Measurements from ENCODE around the gene GDPD4. TPM values are rescaled to one million over a fixed set of nuclear protein-coding genes. Genes with fewer than 3 reads are reported as not detected.
A peak's percentile ranks its signal among the peaks of the same experiment; 100 is the strongest.

GDPD4 gene
- total RNA-seq, 1 experiment from 2014 or later, result not detected

GRCh38 chr11:77187776-77188632 lies 113.5 kb downstream of the GDPD4 start:
- ChIA-PET CTCF (interaction anchor here (4.3 kb wide), 1 partner anchor 60 kb away, joined by 33 read pairs; the partner anchor contains the start of gene MYO7A), POLR2A (interaction anchor here (0.6 kb wide), 1 partner anchor 9 kb away, joined by 3 read pairs; no protein-coding TSS in a partner anchor)
- DNase-seq (ENCODE audit: low read depth, low spot score) (peak; percentile 65), ATAC-seq (peak; percentile 82)
- Histone ChIP-seq H3K4me3 (ENCODE audit: low read depth in 2 of 2, low read length in 2 of 2) (no peak overlapping the region), H3K4me1 (ENCODE audit: control insufficient read depth, insufficient read depth, low read length) (no peaks in the 10 kb centered on the region), H3K27ac (ENCODE audit: low read length) (no peak overlapping the region), H3K36me3 (ENCODE audit: control insufficient read depth, insufficient read depth, low read length) (no peaks in the 10 kb centered on the region), H3K27me3 (ENCODE audit: control insufficient read depth, insufficient read depth, low read length) (no peaks in the 10 kb centered on the region), H3K9me3 (ENCODE audit: control insufficient read depth, insufficient read depth, low read depth, low read length) (no peaks in the 10 kb centered on the region)
- TF ChIP-seq CTCF (IDR thresholded peaks at IDR 0.05), result peak; percentile 98
- TF ChIP-seq TCF7L2 (IDR thresholded peaks at IDR 0.05; ENCODE audit: low read depth, low read length), result no peak
- in situ Hi-C loops (cut with HindIII; ENCODE audit: low pct_unique_long_range_greater_than_20kb, low sequenced_read_pairs) (no loop called here), intact Hi-C loops (cut with micrococcal nuclease; ENCODE audit: unreplicated experiment) (loop anchor here (1.0 to 2.0 kb wide), 2 partner anchors 61 to 141 kb away; no protein-coding TSS in a partner anchor)
- BruUV-seq (replicated peaks), result no TSS peak

- Histone ChIP-seq H3K9me3 (ENCODE audit: control insufficient read depth, insufficient read depth, low read depth, low read length) (no peaks in the 10 kb centered on the region), H3K27ac (ENCODE audit: low read length) (no peak overlapping the region), H3K4me3 (ENCODE audit: low read depth in 2 of 2, low read length in 2 of 2) (no peak overlapping the region), H3K27me3 (ENCODE audit: control insufficient read depth, insufficient read depth, low read length) (no peaks in the 10 kb centered on the region), H3K36me3 (ENCODE audit: control insufficient read depth, insufficient read depth, low read length) (no peaks in the 10 kb centered on the region), H3K4me1 (ENCODE audit: control insufficient read depth, insufficient read depth, low read length) (no peaks in the 10 kb centered on the region)
- DNase-seq (ENCODE audit: low read depth, low spot score) (no peak), ATAC-seq (no peak)
- no peak for TF ChIP-seq TCF7L2 (IDR thresholded peaks at IDR 0.05; ENCODE audit: low read depth, low read length)
- no peak for TF ChIP-seq POLR2AphosphoS5 (IDR thresholded peaks at IDR 0.05; ENCODE audit: low read depth, low read length)
- in situ Hi-C loops (cut with HindIII; ENCODE audit: low pct_unique_long_range_greater_than_20kb, low sequenced_read_pairs) (no loop called here), intact Hi-C loops (cut with micrococcal nuclease; ENCODE audit: unreplicated experiment) (no loop called here)
- POLR2A ChIA-PET, result interaction anchor here (0.6 kb wide), 1 partner anchor 10 kb away, joined by 3 read pairs; no protein-coding TSS in a partner anchor
- no TSS peak for BruUV-seq (replicated peaks)
- CTCF ChIA-PET, result interaction anchor here (4.3 kb wide), 1 partner anchor 59 kb away, joined by 33 read pairs; the partner anchor contains the start of gene MYO7A
Observed at GRCh38 chr11:77187111-77187750, 114.3 kb downstream of the GDPD4 start.

GRCh38 chr11:77186302-77186701 lies 115.2 kb downstream of the GDPD4 start:
- POLR2A ChIA-PET, result no interaction called here

More at GRCh38 chr11:77186302-77186701, 115.2 kb downstream of the GDPD4 start:
- DNase-seq (ENCODE audit: low read depth, low spot score) (no peak), ATAC-seq (no peak)
- CTCF ChIA-PET, result interaction anchor here (0.6 to 4.3 kb wide), 3 partner anchors 58 to 474 kb away, joined by 3 to 33 read pairs (median 4); partner anchors contain the start of gene MYO7A
- Histone ChIP-seq H3K27me3 (ENCODE audit: control insufficient read depth, insufficient read depth, low read length) (no peaks in the 10 kb centered on the region), H3K36me3 (ENCODE audit: control insufficient read depth, insufficient read depth, low read length) (no peaks in the 10 kb centered on the region), H3K4me1 (ENCODE audit: control insufficient read depth, insufficient read depth, low read length) (no peaks in the 10 kb centered on the region), H3K9me3 (ENCODE audit: control insufficient read depth, insufficient read depth, low read depth, low read length) (no peaks in the 10 kb centered on the region), H3K4me3 (ENCODE audit: low read depth in 2 of 2, low read length in 2 of 2) (no peak overlapping the region), H3K27ac (ENCODE audit: low read length) (no peak overlapping the region)
- intact Hi-C loops (cut with micrococcal nuclease; ENCODE audit: unreplicated experiment) (no loop called here), in situ Hi-C loops (cut with HindIII; ENCODE audit: low pct_unique_long_range_greater_than_20kb, low sequenced_read_pairs) (no loop called here)
- BruUV-seq (replicated peaks), result no TSS peak
- no peak for TF ChIP-seq CTCF (IDR thresholded peaks at IDR 0.05)
- no peak for TF ChIP-seq SIN3A (IDR thresholded peaks at IDR 0.05; ENCODE audit: borderline replicate concordance, insufficient read depth, low read depth, low read length)
- no peak for TF ChIP-seq POLR2AphosphoS5 (IDR thresholded peaks at IDR 0.05; ENCODE audit: low read depth, low read length)
- TF ChIP-seq TCF7L2 (IDR thresholded peaks at IDR 0.05; ENCODE audit: low read depth, low read length), result no peak
- no peak for TF ChIP-seq REST (IDR thresholded peaks at IDR 0.05; ENCODE audit: insufficient read depth in 1 of 2, low read depth in 2 of 2, low read length in 1 of 2)
